ENCODE results near the gene SLC13A2. TPM values are rescaled to one million over a fixed set of nuclear protein-coding genes. Genes with fewer than 3 reads are reported as not detected.

Gene SLC13A2
- total RNA-seq, 1 experiment from 2014 or later, result not detected

- Histone ChIP-seq H3K9me3 (ENCODE audit: control insufficient read depth in 1 of 2, insufficient read depth in 1 of 2, low read depth in 1 of 2, low read length in 2 of 2) (no peaks in the 10 kb centered on the region), H3K9me2 (ENCODE audit: insufficient read depth) (no peaks in the 10 kb centered on the region), H3K36me3 (ENCODE audit: control insufficient read depth in 1 of 2, insufficient read depth in 2 of 2, low read length in 2 of 2) (no peaks in the 10 kb centered on the region), H3K4me1 (ENCODE audit: control insufficient read depth in 1 of 2, insufficient read depth in 2 of 2, low read length in 2 of 2) (no peaks in the 10 kb centered on the region), H3K9ac (ENCODE audit: low read length) (no peak overlapping the region), H3K4me3 (replicated peaks in 1 of 2; ENCODE audit: low read depth in 1 of 2, low read length in 2 of 2) (no peak overlapping the region), H3K79me2 (ENCODE audit: insufficient read depth, low read length) (no peaks in the 10 kb centered on the region), H3K27ac (ENCODE audit: low read depth, low read length) (no peak overlapping the region), H2AFZ (ENCODE audit: low read depth, low read length, poor library complexity, severe bottlenecking) (no peak overlapping the region), H3K4me2 (ENCODE audit: low read length) (no peak overlapping the region), H3K27me3 (ENCODE audit: insufficient read depth, low read length) (peaks cover 42% of the 10 kb centered on the region), H4K20me1 (ENCODE audit: insufficient read depth) (no peaks in the 10 kb centered on the region)
- CTCF ChIA-PET, result no interaction called here
- intact Hi-C loops (cut with micrococcal nuclease), result no loop called here
- BruUV-seq (replicated peaks), result no TSS peak
- TF ChIP-seq, protein P1, sequence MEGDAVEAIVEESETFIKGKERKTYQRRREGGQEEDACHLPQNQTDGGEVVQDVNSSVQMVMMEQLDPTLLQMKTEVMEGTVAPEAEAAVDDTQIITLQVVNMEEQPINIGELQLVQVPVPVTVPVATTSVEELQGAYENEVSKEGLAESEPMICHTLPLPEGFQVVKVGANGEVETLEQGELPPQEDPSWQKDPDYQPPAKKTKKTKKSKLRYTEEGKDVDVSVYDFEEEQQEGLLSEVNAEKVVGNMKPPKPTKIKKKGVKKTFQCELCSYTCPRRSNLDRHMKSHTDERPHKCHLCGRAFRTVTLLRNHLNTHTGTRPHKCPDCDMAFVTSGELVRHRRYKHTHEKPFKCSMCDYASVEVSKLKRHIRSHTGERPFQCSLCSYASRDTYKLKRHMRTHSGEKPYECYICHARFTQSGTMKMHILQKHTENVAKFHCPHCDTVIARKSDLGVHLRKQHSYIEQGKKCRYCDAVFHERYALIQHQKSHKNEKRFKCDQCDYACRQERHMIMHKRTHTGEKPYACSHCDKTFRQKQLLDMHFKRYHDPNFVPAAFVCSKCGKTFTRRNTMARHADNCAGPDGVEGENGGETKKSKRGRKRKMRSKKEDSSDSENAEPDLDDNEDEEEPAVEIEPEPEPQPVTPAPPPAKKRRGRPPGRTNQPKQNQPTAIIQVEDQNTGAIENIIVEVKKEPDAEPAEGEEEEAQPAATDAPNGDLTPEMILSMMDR (IDR thresholded peaks at IDR 0.05 in 2 of 3, conservative IDR thresholded peaks at IDR 0.05 in 1 of 3; ENCODE audit: borderline replicate concordance in 1 of 3, insufficient read depth in 1 of 3, low read depth in 2 of 3, low read length in 2 of 3), result no peak
- TF ChIP-seq CBX3 (IDR thresholded peaks at IDR 0.05; ENCODE audit: low read depth) (no peak), REST (IDR thresholded peaks at IDR 0.05; ENCODE audit: low read depth) (no peak), ATF3 (IDR thresholded peaks at IDR 0.05) (no peak), ELF1 (IDR thresholded peaks at IDR 0.05; ENCODE audit: borderline replicate concordance, low read depth) (no peak), ZNF274 (IDR thresholded peaks at IDR 0.05; ENCODE audit: low read depth, low read length) (no peak), POLR2AphosphoS5 (IDR thresholded peaks at IDR 0.05; ENCODE audit: low read depth, low read length) (no peak), RAD21 (IDR thresholded peaks at IDR 0.05; ENCODE audit: low read depth) (no peak), EGR1 (IDR thresholded peaks at IDR 0.05; ENCODE audit: low read depth) (no peak), FOSL1 (IDR thresholded peaks at IDR 0.05; ENCODE audit: low read depth) (no peak), EZH2phosphoT487 (IDR thresholded peaks at IDR 0.05; ENCODE audit: borderline replicate concordance) (no peak), POLR2A (IDR thresholded peaks at IDR 0.05; ENCODE audit: borderline replicate concordance, extremely low read depth, insufficient read depth, insufficient read length) (no peak), SP1 (IDR thresholded peaks at IDR 0.05; ENCODE audit: low read depth) (no peak), JUND (IDR thresholded peaks at IDR 0.05) (no peak), SRF (IDR thresholded peaks at IDR 0.05; ENCODE audit: low read depth) (no peak), YY1 (IDR thresholded peaks at IDR 0.05; ENCODE audit: extremely low read depth, insufficient replicate concordance, low read depth, low read length) (no peak), EZH2 (IDR thresholded peaks at IDR 0.05) (no peak)
- RAD21 ChIA-PET (ENCODE audit: low non-redundant PET in 1 of 2, low total read pairs in 2 of 2, uncharacterized antibody in 2 of 2, unreplicated experiment in 2 of 2), result no interaction called here
- ATAC-seq (no peak), DNase-seq (ENCODE audit: low read depth, low spot score) (no peak)
- POLR2A ChIA-PET, result no interaction called here
Observed at GRCh38 chr17:28468781-28469180, 4.7 kb upstream of the SLC13A2 start.

Measured in HCT116 (cell line).